ENCODE measurements around the gene FAM162A. TPM values are rescaled to one million over a fixed set of nuclear protein-coding genes. Genes with fewer than 3 reads are reported as not detected.
A peak's percentile ranks its signal among the peaks of the same experiment; 100 is the strongest.

FAM162A gene
- total RNA-seq (23.5 TPM), polyA plus RNA-seq (100 to 1,000 TPM; 103 to 126 (median 105) TPM)

GRCh38 chr3:122383771-122384697, at the start of gene FAM162A:
Gene FAM162A (plus strand): TSS chr3:122384182. CDS start chr3:122384266, 84 bp downstream.
- H3K9me3 ChIP-seq (ENCODE audit: control insufficient read depth in 2 of 2, low read length in 2 of 2), result no peaks in the 10 kb centered on the region
- H3K27me3 ChIP-seq (ENCODE audit: control insufficient read depth, insufficient read depth, low read length), result no peaks in the 10 kb centered on the region
- ATAC-seq (ENCODE audit: low read depth in 2 of 2) (peak; percentile 98 to 99), DNase-seq (peak; percentile 91 to 97 (median 91))
- H3K27ac ChIP-seq (ENCODE audit: insufficient read depth, low read length, poor library complexity, severe bottlenecking), result peak within 1 kb of the TSS; percentile 83
- peaks cover 30 to 54% (median 46%) of the 10 kb centered on the region in 4 donors for H3K4me1 Mint-ChIP-seq
- peak within 1 kb of the TSS; percentile 99 for H3K4me3 ChIP-seq (ENCODE audit: low read depth, low read length)
- H3K36me3 ChIP-seq (ENCODE audit: control insufficient read depth, insufficient read depth, low read length), result peaks cover 3% of the 10 kb centered on the region
- peak within 1 kb of the TSS; percentile 93 to 98 (median 96) for H3K4me3 Mint-ChIP-seq
- H3K4me1 ChIP-seq (ENCODE audit: control insufficient read depth, insufficient read depth, low read length, poor library complexity, severe bottlenecking), result peaks cover 23% of the 10 kb centered on the region
- peak within 1 kb of the TSS; percentile 93 to 95 (median 94) for H3K27ac Mint-ChIP-seq
- H3K9me3 Mint-ChIP-seq, result no peaks in the 10 kb centered on the region
- H3K36me3 Mint-ChIP-seq, result peaks cover 8% of the 10 kb centered on the region
- H3K27me3 Mint-ChIP-seq, result no peaks in the 10 kb centered on the region

GRCh38 chr3:122342803-122343202, 41.2 kb upstream of the FAM162A start:
- no peaks in the 10 kb centered on the region for H3K4me1 Mint-ChIP-seq
- no peak overlapping the region for H3K27ac ChIP-seq (ENCODE audit: insufficient read depth, low read length, poor library complexity, severe bottlenecking)
- no peak overlapping the region for H3K4me3 Mint-ChIP-seq
- no peaks in the 10 kb centered on the region for H3K9me3 ChIP-seq (ENCODE audit: control insufficient read depth in 2 of 2, low read length in 2 of 2)
- H3K4me3 ChIP-seq (ENCODE audit: low read depth, low read length), result no peak overlapping the region
- DNase-seq (no peak), ATAC-seq (ENCODE audit: low read depth in 2 of 2) (no peak)
- H3K36me3 Mint-ChIP-seq, result no peaks in the 10 kb centered on the region
- peaks cover 0 to 7% (median 0%) of the 10 kb centered on the region in 7 donors for H3K9me3 Mint-ChIP-seq
- no peaks in the 10 kb centered on the region for H3K27me3 ChIP-seq (ENCODE audit: control insufficient read depth, insufficient read depth, low read length)
- no peak overlapping the region for H3K27ac Mint-ChIP-seq
- no peaks in the 10 kb centered on the region for H3K36me3 ChIP-seq (ENCODE audit: control insufficient read depth, insufficient read depth, low read length)
- H3K27me3 Mint-ChIP-seq, result peaks cover 24% of the 10 kb centered on the region
- H3K4me1 ChIP-seq (ENCODE audit: control insufficient read depth, insufficient read depth, low read length, poor library complexity, severe bottlenecking), result no peaks in the 10 kb centered on the region

- H3K36me3 Mint-ChIP-seq, result no peaks in the 10 kb centered on the region
- no peak overlapping the region for H3K4me3 Mint-ChIP-seq
- no peaks in the 10 kb centered on the region for H3K4me1 Mint-ChIP-seq
- H3K27me3 ChIP-seq (ENCODE audit: control insufficient read depth, insufficient read depth, low read length), result peaks cover 3% of the 10 kb centered on the region
- ATAC-seq (ENCODE audit: low read depth in 2 of 2) (no peak), DNase-seq (no peak)
- peaks cover 0 to 9% (median 0%) of the 10 kb centered on the region in 7 donors for H3K9me3 Mint-ChIP-seq
- H3K9me3 ChIP-seq (ENCODE audit: control insufficient read depth in 2 of 2, low read length in 2 of 2), result no peaks in the 10 kb centered on the region
- no peaks in the 10 kb centered on the region for H3K36me3 ChIP-seq (ENCODE audit: control insufficient read depth, insufficient read depth, low read length)
- H3K27ac ChIP-seq (ENCODE audit: insufficient read depth, low read length, poor library complexity, severe bottlenecking), result no peak overlapping the region
- H3K27ac Mint-ChIP-seq, result no peak overlapping the region
- H3K4me3 ChIP-seq (ENCODE audit: low read depth, low read length), result no peak overlapping the region
- peaks cover 24% of the 10 kb centered on the region for H3K27me3 Mint-ChIP-seq
- H3K4me1 ChIP-seq (ENCODE audit: control insufficient read depth, insufficient read depth, low read length, poor library complexity, severe bottlenecking), result no peaks in the 10 kb centered on the region
Observed at GRCh38 chr3:122343654-122344053, 40.3 kb upstream of the FAM162A start.

- no peak overlapping the region for H3K27ac Mint-ChIP-seq
- H3K27me3 Mint-ChIP-seq, result peaks cover 12% of the 10 kb centered on the region
- H3K4me3 Mint-ChIP-seq, result no peak overlapping the region
- Histone ChIP-seq H3K4me1 (ENCODE audit: control insufficient read depth, insufficient read depth, low read length, poor library complexity, severe bottlenecking) (no peaks in the 10 kb centered on the region), H3K36me3 (ENCODE audit: control insufficient read depth, insufficient read depth, low read length) (no peaks in the 10 kb centered on the region), H3K4me3 (ENCODE audit: low read depth, low read length) (no peak overlapping the region), H3K9me3 (ENCODE audit: control insufficient read depth in 2 of 2, low read length in 2 of 2) (no peaks in the 10 kb centered on the region), H3K27me3 (ENCODE audit: control insufficient read depth, insufficient read depth, low read length) (peaks cover 3% of the 10 kb centered on the region), H3K27ac (ENCODE audit: insufficient read depth, low read length, poor library complexity, severe bottlenecking) (no peak overlapping the region)
- DNase-seq (no peak), ATAC-seq (ENCODE audit: low read depth in 2 of 2) (no peak)
- H3K4me1 Mint-ChIP-seq, result no peaks in the 10 kb centered on the region
- H3K9me3 Mint-ChIP-seq, result peaks cover 0 to 4% (median 0%) of the 10 kb centered on the region in 7 donors
- H3K36me3 Mint-ChIP-seq, result no peaks in the 10 kb centered on the region
Observed at GRCh38 chr3:122349171-122349570, 34.8 kb upstream of the FAM162A start.

GRCh38 chr3:122350814-122351418, 33.1 kb upstream of the FAM162A start:
- Histone ChIP-seq H3K27me3 (ENCODE audit: control insufficient read depth, insufficient read depth, low read length) (peaks cover 3% of the 10 kb centered on the region), H3K36me3 (ENCODE audit: control insufficient read depth, insufficient read depth, low read length) (no peaks in the 10 kb centered on the region), H3K9me3 (ENCODE audit: control insufficient read depth in 2 of 2, low read length in 2 of 2) (no peaks in the 10 kb centered on the region), H3K27ac (ENCODE audit: insufficient read depth, low read length, poor library complexity, severe bottlenecking) (no peak overlapping the region), H3K4me3 (ENCODE audit: low read depth, low read length) (no peak overlapping the region), H3K4me1 (ENCODE audit: control insufficient read depth, insufficient read depth, low read length, poor library complexity, severe bottlenecking) (no peaks in the 10 kb centered on the region)
- Mint-ChIP-seq H3K27me3 (peaks cover 5% of the 10 kb centered on the region), H3K4me1 (no peaks in the 10 kb centered on the region), H3K27ac (no peak overlapping the region), H3K36me3 (no peaks in the 10 kb centered on the region), H3K4me3 (no peak overlapping the region), H3K9me3 (peaks cover 0 to 4% (median 0%) of the 10 kb centered on the region in 7 donors)
- DNase-seq, result no peak
- no peak for ATAC-seq (ENCODE audit: low read depth in 2 of 2)

- H3K27me3 ChIP-seq (ENCODE audit: control insufficient read depth, insufficient read depth, low read length), result peaks cover 3% of the 10 kb centered on the region
- Mint-ChIP-seq H3K4me1 (no peaks in the 10 kb centered on the region), H3K27ac (no peak overlapping the region), H3K36me3 (no peaks in the 10 kb centered on the region), H3K9me3 (peaks cover 0 to 4% (median 0%) of the 10 kb centered on the region in 7 donors), H3K27me3 (peaks cover 5% of the 10 kb centered on the region), H3K4me3 (no peak overlapping the region)
- no peak overlapping the region for H3K4me3 ChIP-seq (ENCODE audit: low read depth, low read length)
- H3K4me1 ChIP-seq (ENCODE audit: control insufficient read depth, insufficient read depth, low read length, poor library complexity, severe bottlenecking), result no peaks in the 10 kb centered on the region
- no peak for DNase-seq
- no peaks in the 10 kb centered on the region for H3K36me3 ChIP-seq (ENCODE audit: control insufficient read depth, insufficient read depth, low read length)
- H3K9me3 ChIP-seq (ENCODE audit: control insufficient read depth in 2 of 2, low read length in 2 of 2), result no peaks in the 10 kb centered on the region
- no peak overlapping the region for H3K27ac ChIP-seq (ENCODE audit: insufficient read depth, low read length, poor library complexity, severe bottlenecking)
- ATAC-seq (ENCODE audit: low read depth in 2 of 2), result no peak
Observed at GRCh38 chr3:122351612-122352011, 32.4 kb upstream of the FAM162A start.

GRCh38 chr3:122353215-122353614, 30.8 kb upstream of the FAM162A start:
- Mint-ChIP-seq H3K9me3 (peaks cover 0 to under 1% (median 0%) of the 10 kb centered on the region in 7 donors), H3K4me1 (no peaks in the 10 kb centered on the region), H3K27me3 (no peaks in the 10 kb centered on the region), H3K36me3 (peaks cover under 1% of the 10 kb centered on the region), H3K4me3 (no peak overlapping the region), H3K27ac (no peak overlapping the region)
- DNase-seq (no peak), ATAC-seq (ENCODE audit: low read depth in 2 of 2) (no peak)
- H3K4me1 ChIP-seq (ENCODE audit: control insufficient read depth, insufficient read depth, low read length, poor library complexity, severe bottlenecking), result no peaks in the 10 kb centered on the region
- no peak overlapping the region for H3K27ac ChIP-seq (ENCODE audit: insufficient read depth, low read length, poor library complexity, severe bottlenecking)
- H3K4me3 ChIP-seq (ENCODE audit: low read depth, low read length), result no peak overlapping the region
- H3K27me3 ChIP-seq (ENCODE audit: control insufficient read depth, insufficient read depth, low read length), result no peaks in the 10 kb centered on the region
- H3K9me3 ChIP-seq (ENCODE audit: control insufficient read depth in 2 of 2, low read length in 2 of 2), result no peaks in the 10 kb centered on the region
- H3K36me3 ChIP-seq (ENCODE audit: control insufficient read depth, insufficient read depth, low read length), result no peaks in the 10 kb centered on the region

Data from CD4-positive, CD25-positive, alpha-beta regulatory T cell (primary cell).